ENCODE data around the gene KCNAB2. TPM values are rescaled to one million over a fixed set of nuclear protein-coding genes. Genes with fewer than 3 reads are reported as not detected.

KCNAB2 gene
- total RNA-seq, 1 donor from 2014 or later: 2.7 TPM

GRCh38 chr1:6142036-6142621 lies 96.4 kb downstream of the KCNAB2 start:
- no peak overlapping the region for H3K4me3 ChIP-seq (ENCODE audit: low read depth, low read length)
- TF ChIP-seq CTCF (IDR thresholded peaks at IDR 0.05; ENCODE audit: insufficient read depth, low read length, poor library complexity, severe bottlenecking): no peak
- H3K36me3 ChIP-seq (ENCODE audit: control insufficient read depth, insufficient read depth, low read length): no peaks in the 10 kb centered on the region
- H3K27me3 ChIP-seq (ENCODE audit: control insufficient read depth, insufficient read depth, low read length): peaks cover 30% of the 10 kb centered on the region
- DNase-seq (ENCODE audit: low read depth): no peak

GRCh38 chr1:6142734-6143133 lies 97.0 kb downstream of the KCNAB2 start:
- no peak overlapping the region for H3K4me3 ChIP-seq (ENCODE audit: low read depth, low read length)
- H3K36me3 ChIP-seq (ENCODE audit: control insufficient read depth, insufficient read depth, low read length): no peaks in the 10 kb centered on the region
- TF ChIP-seq CTCF (IDR thresholded peaks at IDR 0.05; ENCODE audit: insufficient read depth, low read length, poor library complexity, severe bottlenecking): no peak
- no peak for DNase-seq (ENCODE audit: low read depth)
- peaks cover 35% of the 10 kb centered on the region for H3K27me3 ChIP-seq (ENCODE audit: control insufficient read depth, insufficient read depth, low read length)

GRCh38 chr1:6143395-6143794 lies 97.7 kb downstream of the KCNAB2 start:
- no peak for DNase-seq (ENCODE audit: low read depth)

GRCh38 chr1:6144175-6144574 lies 98.5 kb downstream of the KCNAB2 start:
- no peak for DNase-seq (ENCODE audit: low read depth)
- TF ChIP-seq CTCF (IDR thresholded peaks at IDR 0.05; ENCODE audit: insufficient read depth, low read length, poor library complexity, severe bottlenecking): no peak
- no peak overlapping the region for H3K4me3 ChIP-seq (ENCODE audit: low read depth, low read length)
- peaks cover 47% of the 10 kb centered on the region for H3K27me3 ChIP-seq (ENCODE audit: control insufficient read depth, insufficient read depth, low read length)
- H3K36me3 ChIP-seq (ENCODE audit: control insufficient read depth, insufficient read depth, low read length): no peaks in the 10 kb centered on the region

More at GRCh38 chr1:6143395-6143794, 97.7 kb downstream of the KCNAB2 start:
- Histone ChIP-seq H3K36me3 (ENCODE audit: control insufficient read depth, insufficient read depth, low read length) (no peaks in the 10 kb centered on the region), H3K4me3 (ENCODE audit: low read depth, low read length) (no peak overlapping the region), H3K27me3 (ENCODE audit: control insufficient read depth, insufficient read depth, low read length) (peaks cover 41% of the 10 kb centered on the region)
- no peak for TF ChIP-seq CTCF (IDR thresholded peaks at IDR 0.05; ENCODE audit: insufficient read depth, low read length, poor library complexity, severe bottlenecking)

- Histone ChIP-seq H3K4me3 (ENCODE audit: low read depth, low read length) (no peak overlapping the region), H3K36me3 (ENCODE audit: control insufficient read depth, insufficient read depth, low read length) (no peaks in the 10 kb centered on the region), H3K27me3 (ENCODE audit: control insufficient read depth, insufficient read depth, low read length) (peaks cover 48% of the 10 kb centered on the region)
- no peak for DNase-seq (ENCODE audit: low read depth)
- TF ChIP-seq CTCF (IDR thresholded peaks at IDR 0.05; ENCODE audit: insufficient read depth, low read length, poor library complexity, severe bottlenecking): no peak
Measured at GRCh38 chr1:6144647-6145395, 99.1 kb downstream of the KCNAB2 start.
